Measurements from ENCODE around the gene UPB1.
A peak's percentile ranks its signal among the peaks of the same experiment; 100 is the strongest.
"Not testable (repeated sequence)": the region's sequence is repeated elsewhere in the genome, so short reads cannot be mapped to it uniquely, and the experiment has no call there.

Gene UPB1

DNA sequence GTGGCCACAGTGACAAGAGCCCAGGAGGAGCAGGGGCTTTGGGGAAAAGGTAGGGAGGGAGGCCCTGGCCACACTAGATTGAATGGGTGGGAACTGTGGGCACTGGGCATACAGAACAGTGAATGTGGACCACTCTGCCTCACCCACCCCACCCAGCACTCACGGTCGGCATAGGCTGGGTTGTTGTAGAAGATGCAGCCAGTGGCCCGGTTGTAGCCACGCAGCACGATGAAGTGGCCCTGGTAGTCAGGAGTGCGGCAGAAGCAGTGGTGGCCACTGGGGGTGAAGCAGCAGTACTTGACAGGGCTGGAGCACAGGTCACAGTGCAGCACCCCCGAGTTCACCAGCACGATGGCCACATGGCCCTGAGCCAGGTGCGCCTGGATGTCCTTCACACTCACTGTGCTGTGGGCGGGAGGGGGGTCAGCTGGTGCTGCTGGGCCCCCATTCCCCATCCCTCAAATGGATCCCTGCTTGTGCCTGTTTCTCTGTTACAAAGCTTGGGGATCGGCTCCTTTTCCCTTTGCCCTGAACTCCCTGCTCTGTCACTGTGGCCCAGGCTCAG lies 48.6 kb downstream of the UPB1 start:
- TF ChIP-seq ZFX (IDR thresholded peaks at IDR 0.05) = no peak
- TF ChIP-seq, protein P1, sequence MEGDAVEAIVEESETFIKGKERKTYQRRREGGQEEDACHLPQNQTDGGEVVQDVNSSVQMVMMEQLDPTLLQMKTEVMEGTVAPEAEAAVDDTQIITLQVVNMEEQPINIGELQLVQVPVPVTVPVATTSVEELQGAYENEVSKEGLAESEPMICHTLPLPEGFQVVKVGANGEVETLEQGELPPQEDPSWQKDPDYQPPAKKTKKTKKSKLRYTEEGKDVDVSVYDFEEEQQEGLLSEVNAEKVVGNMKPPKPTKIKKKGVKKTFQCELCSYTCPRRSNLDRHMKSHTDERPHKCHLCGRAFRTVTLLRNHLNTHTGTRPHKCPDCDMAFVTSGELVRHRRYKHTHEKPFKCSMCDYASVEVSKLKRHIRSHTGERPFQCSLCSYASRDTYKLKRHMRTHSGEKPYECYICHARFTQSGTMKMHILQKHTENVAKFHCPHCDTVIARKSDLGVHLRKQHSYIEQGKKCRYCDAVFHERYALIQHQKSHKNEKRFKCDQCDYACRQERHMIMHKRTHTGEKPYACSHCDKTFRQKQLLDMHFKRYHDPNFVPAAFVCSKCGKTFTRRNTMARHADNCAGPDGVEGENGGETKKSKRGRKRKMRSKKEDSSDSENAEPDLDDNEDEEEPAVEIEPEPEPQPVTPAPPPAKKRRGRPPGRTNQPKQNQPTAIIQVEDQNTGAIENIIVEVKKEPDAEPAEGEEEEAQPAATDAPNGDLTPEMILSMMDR (conservative IDR thresholded peaks at IDR 0.05) = no peak
- peak overlapping the region; percentile 58 for H3K27ac ChIP-seq

DNA sequence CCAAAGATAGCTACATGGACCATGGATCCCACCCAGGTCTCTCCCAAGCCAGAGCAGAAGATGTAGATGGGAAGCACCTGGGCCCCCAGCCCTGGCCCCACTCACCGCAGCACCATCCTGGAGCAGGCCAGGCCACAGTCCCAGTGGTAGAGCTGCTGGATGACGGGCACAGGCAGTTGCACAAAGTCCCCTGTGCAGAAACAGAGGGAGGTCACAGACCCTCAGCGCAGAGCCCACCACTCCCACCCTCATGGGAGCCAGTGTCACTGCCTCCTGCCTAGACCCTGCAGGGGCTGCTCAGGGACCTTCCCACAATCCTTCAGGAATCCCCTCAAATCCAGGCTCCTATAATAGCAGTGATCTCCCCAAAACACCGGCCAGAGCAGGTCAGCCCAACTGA lies 53.7 kb downstream of the UPB1 start:
- no peak for TF ChIP-seq ZFX (IDR thresholded peaks at IDR 0.05)
- TF ChIP-seq, protein P1 (conservative IDR thresholded peaks at IDR 0.05) = no peak
- no peak overlapping the region for H3K27ac ChIP-seq

DNA sequence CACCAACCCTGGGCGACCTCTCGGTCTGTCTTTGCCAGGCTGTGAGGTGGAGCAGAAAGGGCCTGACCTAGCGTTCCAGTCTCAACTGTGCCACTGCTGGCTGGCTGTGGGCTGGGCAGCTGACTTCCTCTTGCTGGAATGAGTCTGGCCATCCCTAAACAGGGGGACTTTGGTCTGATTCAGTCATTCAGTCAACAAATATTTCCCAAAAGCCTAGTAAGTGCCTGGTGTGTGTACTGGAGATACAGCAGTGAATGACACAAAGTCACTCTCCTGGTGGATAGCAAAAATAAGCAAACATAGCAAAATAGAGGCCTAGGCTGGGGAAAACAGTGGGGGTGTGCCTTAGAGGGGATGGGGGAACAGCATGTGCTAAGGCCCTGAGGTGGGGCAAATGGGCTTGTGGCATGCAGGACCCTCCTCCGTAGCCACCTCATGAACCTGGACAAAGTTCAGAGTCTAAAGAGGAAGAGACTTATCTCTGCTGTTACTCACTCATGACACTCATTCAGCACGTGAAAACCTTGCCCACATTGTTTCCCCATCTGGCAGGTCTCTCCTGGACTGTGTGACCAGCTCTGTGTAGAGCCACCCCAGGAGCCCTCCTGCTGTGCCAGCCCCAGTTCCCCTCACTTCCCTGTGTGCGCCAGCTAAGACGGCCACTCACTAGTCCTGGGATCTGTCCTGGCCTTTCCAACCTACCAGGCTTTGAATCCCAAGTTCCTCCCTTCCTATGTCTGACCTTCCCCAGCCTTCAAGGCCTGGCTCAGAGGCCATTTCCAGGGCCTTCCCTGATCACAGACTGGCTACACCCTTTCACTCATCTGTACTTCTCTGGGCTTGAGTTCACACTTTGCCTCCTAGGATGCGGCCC lies 55.1 kb downstream of the UPB1 start:
- 0 out of 2 replicates have a peak overlapping the region, but pooled peaks have one; percentile 0 for H3K27ac ChIP-seq
- TF ChIP-seq, protein P1 (conservative IDR thresholded peaks at IDR 0.05) = no peak
- TF ChIP-seq ZFX (IDR thresholded peaks at IDR 0.05) = no peak

DNA sequence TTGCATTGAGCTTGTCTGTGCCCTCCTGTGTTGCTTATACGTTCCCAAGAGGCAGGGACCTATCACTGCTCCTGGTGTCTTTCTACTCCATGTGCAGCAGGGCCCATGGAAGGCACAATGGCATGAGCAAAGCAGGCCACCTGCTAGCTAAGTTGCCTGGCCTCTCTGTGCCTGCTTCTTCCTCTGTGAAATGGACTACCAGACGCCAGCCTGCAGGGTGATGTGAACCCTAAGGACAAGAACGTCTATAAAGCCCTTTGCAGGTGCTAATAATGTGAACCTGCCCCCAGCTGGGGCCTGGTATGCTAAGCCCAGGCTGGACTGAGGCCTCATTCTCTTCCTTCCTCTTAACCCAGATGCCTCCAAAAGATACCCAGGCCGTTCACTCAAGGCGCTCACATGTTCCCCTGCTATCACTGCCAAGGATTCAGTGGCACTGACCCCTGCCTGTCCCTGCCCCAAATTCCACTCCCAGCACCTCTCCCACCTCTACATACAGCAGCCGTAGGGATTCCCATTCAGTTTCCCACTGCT lies 55.8 kb downstream of the UPB1 start:
- TF ChIP-seq, protein P1 (conservative IDR thresholded peaks at IDR 0.05) = no peak
- TF ChIP-seq ZFX (IDR thresholded peaks at IDR 0.05) = no peak
- 0 out of 2 replicates have a peak overlapping the region, but pooled peaks have one; percentile 0 for H3K27ac ChIP-seq

DNA sequence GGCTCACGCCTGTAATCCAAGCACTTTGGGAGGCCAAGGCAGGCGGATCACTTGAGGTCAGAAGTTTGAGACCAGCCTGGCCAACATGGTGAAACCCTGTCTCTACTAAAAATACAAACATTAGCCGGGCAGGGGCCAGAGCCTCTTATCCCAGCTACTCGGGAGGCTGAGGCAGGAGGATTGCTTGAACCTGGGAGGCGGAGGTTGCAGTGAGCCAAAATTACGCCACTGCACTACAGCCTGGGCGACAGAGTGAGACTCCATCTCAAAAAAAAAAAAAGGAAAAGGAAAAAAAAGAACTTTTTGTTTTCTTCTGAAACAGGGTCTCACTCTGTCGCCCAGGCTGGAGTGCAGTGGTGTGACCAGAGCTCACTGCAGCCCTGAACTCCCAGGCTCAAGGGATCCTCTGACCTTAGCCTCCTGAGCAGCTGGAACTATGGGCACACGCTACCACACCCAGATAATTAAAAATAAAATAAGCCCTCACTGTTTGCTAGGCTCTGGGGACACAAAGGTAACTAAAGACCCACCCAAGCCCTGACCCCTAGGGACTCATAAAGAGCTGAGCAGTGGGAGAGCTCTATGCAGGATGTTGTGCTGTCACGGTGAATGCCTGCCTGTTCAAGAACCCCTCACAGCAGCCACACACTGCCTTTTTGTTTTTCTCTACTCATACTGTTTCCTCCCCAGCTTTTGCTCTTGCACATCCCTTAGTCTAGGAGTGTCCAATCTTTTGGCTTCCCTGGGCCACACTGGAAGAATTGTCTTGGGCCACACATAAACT lies 57.6 kb downstream of the UPB1 start:
- H3K27ac ChIP-seq = not testable (repeated sequence)

DNA sequence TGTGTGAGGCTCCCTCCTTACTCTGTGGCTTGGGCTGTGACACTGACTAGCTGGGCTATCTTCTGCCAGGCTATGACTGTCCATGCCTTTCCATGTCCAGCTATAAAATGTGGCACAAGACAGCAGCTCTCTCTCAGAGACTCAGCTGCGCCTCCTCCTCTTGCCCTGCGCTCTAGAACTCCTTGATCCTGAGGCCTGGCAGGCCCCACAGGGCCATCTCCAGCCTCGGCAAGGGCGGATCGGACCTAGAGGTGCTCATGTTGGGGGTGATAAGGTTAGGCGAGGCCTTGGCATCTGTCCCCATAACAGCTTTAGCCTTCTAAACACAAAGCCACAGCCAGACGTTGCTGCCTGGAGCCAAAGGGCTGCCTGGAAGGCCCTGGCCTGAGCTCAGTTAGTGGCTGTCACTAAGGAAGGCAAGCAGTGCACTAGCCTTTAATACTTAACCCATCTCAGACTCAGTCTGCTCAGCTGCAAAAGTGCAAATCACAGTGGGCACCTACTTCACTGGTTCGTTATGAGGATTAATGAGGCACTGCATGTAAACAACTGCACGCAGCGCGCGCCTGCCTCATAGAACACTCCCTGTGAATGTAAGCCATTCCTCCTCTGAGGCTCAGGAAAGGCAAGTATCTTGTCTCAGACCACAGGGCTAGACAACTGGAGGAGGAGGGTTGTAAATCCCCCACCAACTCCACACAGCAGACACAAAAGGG lies 58.6 kb downstream of the UPB1 start:
- no peak for TF ChIP-seq ZFX (IDR thresholded peaks at IDR 0.05)
- TF ChIP-seq, protein P1 (conservative IDR thresholded peaks at IDR 0.05) = no peak
- H3K27ac ChIP-seq = peak overlapping the region; percentile 97
